Right lobe of liver (tissue), 4 donors: Measurements from ENCODE around the gene PLIN3.

ENCODE experiments used
- POLR2A ChIP-seq: fragments of 450-650 bp; IDR thresholded peaks from one replicate; pipeline ENCODE4 v1.6.1; 2017; ENCODE audit warnings: antibody characterized with exemption, mild to moderate bottlenecking
- TF ChIP-seq, protein P1 (sequence below), 4 donors: fragments of 200-600 bp in 3 of 4; fragments of 450-650 bp in 1 of 4; IDR thresholded peaks; one replicate each; pipeline versions ENCODE4 v1.5.1 to v1.8.0; 2016 to 2022; ENCODE audit warnings: antibody characterized with exemption in 4 of 4, mild to moderate bottlenecking in 2 of 4
- donor health status: DM: no; HTN: no; CAD: no.
- donor health status: DM: no; HTN: no; CAD: no.
- donor health status: DM: no; HTN: yes; CAD: no.

DNA sequence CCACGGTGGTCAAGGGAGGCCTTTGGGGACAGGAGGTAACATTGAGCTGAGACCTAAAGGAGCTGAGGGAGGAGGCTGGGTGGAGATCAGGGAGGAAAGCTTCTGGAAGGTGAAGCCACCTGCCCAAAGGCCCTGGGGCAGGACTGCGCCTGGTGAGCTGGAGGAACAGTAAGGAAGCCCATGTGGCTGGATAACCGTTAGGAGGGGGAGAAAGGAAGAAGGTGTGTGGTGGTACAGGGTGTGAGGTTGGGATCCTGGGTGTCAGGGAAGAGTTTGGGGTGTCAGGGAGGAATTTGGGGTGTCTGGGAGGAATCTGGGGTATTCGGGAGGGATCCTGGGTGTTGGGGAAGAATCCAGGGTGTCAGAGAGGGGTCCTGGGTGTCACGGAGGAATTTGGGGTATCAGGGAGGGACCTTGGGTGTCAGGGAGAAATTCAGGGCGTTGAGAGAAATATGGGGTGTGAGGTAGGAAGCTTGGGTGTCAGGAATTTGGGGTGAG is 36.6 kb downstream of the PLIN3 start:
- TF ChIP-seq, protein P1, sequence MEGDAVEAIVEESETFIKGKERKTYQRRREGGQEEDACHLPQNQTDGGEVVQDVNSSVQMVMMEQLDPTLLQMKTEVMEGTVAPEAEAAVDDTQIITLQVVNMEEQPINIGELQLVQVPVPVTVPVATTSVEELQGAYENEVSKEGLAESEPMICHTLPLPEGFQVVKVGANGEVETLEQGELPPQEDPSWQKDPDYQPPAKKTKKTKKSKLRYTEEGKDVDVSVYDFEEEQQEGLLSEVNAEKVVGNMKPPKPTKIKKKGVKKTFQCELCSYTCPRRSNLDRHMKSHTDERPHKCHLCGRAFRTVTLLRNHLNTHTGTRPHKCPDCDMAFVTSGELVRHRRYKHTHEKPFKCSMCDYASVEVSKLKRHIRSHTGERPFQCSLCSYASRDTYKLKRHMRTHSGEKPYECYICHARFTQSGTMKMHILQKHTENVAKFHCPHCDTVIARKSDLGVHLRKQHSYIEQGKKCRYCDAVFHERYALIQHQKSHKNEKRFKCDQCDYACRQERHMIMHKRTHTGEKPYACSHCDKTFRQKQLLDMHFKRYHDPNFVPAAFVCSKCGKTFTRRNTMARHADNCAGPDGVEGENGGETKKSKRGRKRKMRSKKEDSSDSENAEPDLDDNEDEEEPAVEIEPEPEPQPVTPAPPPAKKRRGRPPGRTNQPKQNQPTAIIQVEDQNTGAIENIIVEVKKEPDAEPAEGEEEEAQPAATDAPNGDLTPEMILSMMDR (IDR thresholded peaks at IDR 0.05) = no peak
- no peak for TF ChIP-seq POLR2A
